Prostate gland (tissue), 2 donors: ENCODE data around the gene WARS2. TPM values are rescaled to one million over a fixed set of nuclear protein-coding genes. Genes with fewer than 3 reads are reported as not detected.

Experiments
- DNase-seq: peaks from one replicate; pipeline ENCODE4 v3.0.0-alpha.2; 2019; ENCODE audit warnings: low spot score
- H3K27ac ChIP-seq, 2 donors: fragments of 200-600 bp; sonication (generic); 2 replicates each; pipeline ENCODE4 v1.5.1; 2017 to 2019
- H3K27me3 ChIP-seq: fragments of 200-600 bp; sonication (generic); replicated peaks from 2 replicates; pipeline ENCODE4 v1.5.1; 2019; ENCODE audit not compliant: insufficient read depth
- H3K36me3 ChIP-seq, 2 donors: fragments of 200-600 bp; sonication (generic); 1 replicate in 1 of 2; 2 replicates in 1 of 2; pipeline versions ENCODE4 v1.5.1 to v1.8.1; 2017 to 2019
- H3K4me1 ChIP-seq: fragments of 200-600 bp; sonication (generic); replicated peaks from 2 replicates; pipeline ENCODE4 v1.5.1; 2019
- H3K4me3 ChIP-seq, 2 donors: fragments of 200-600 bp; sonication (generic); 2 replicates each; pipeline ENCODE4 v1.5.1; 2017 to 2019
- H3K9me3 ChIP-seq: fragments of 200-600 bp; sonication (generic); 2 replicates; pipeline ENCODE4 v1.5.1; 2017
- POLR2A ChIP-seq: fragments of 450-650 bp; IDR thresholded peaks from one replicate; pipeline ENCODE4 v1.6.1; 2016; ENCODE audit warnings: antibody characterized with exemption, mild to moderate bottlenecking
- POLR2AphosphoS5 ChIP-seq: sonication (generic); formaldehyde crosslinking; IDR thresholded peaks from one replicate; pipeline ENCODE4 v1.6.1; 2017; ENCODE audit warnings: antibody characterized with exemption
- WGBS: methylation state at CpG from one replicate; pipeline ENCODE4 v1.1.5; 2018; 5-methylcytosine and 5-hydroxymethylcytosine counted together
- intact Hi-C: fragments of 100-400 bp; cut with DNase I; formaldehyde crosslinking; loops from one replicate; pipeline ENCODE4 v1.14.2; 2022
- total RNA-seq, 2 donors: library from RNA; depleted of rRNA; stranded (reverse); fragments of >200 nt; gene quantifications; one replicate each; pipeline ENCODE4 v1.1.0, GENCODE V29; 2016
- TF ChIP-seq, protein P1 (sequence below), 4 experiments: fragments of 200-600 bp in 2 of 4; fragments of 450-650 bp in 2 of 4; sonication (generic) in 2 of 4; IDR thresholded peaks; 1 replicate in 3 of 4; 2 replicates in 1 of 4; pipeline ENCODE4 v1.5.1; 2016 to 2019; ENCODE audit warnings: antibody characterized with exemption in 4 of 4, mild to moderate bottlenecking in 2 of 4, moderate library complexity in 2 of 4

The WARS2 gene
- total RNA-seq, 2 donors from 2014 or later: 15.6 to 22.0 TPM

DNA sequence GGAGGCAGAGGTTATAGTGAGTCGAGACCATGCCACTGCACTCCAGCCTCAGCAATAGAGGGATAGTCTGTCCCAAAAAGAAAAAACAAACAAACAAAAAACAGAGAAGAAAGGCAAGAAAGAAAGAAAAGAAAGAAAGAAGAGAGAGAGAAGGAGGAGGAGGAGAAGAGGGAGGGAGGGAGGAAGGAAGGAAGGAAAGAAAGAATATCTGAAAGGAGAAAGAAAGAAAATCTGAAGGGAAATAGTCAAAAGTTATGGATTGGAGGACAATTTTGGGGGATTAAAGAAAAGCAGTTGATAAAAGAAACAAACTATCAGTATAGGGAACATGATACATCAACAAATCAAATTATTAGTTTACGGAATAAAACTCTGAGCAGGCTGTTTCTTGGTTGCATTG, 84.9 kb downstream of the WARS2 start:
- no peaks in the 10 kb centered on the region for H3K9me3 ChIP-seq
- no peaks in the 10 kb centered on the region for H3K36me3 ChIP-seq
- no peak for TF ChIP-seq POLR2A
- no peak for TF ChIP-seq POLR2AphosphoS5
- TF ChIP-seq, protein P1, sequence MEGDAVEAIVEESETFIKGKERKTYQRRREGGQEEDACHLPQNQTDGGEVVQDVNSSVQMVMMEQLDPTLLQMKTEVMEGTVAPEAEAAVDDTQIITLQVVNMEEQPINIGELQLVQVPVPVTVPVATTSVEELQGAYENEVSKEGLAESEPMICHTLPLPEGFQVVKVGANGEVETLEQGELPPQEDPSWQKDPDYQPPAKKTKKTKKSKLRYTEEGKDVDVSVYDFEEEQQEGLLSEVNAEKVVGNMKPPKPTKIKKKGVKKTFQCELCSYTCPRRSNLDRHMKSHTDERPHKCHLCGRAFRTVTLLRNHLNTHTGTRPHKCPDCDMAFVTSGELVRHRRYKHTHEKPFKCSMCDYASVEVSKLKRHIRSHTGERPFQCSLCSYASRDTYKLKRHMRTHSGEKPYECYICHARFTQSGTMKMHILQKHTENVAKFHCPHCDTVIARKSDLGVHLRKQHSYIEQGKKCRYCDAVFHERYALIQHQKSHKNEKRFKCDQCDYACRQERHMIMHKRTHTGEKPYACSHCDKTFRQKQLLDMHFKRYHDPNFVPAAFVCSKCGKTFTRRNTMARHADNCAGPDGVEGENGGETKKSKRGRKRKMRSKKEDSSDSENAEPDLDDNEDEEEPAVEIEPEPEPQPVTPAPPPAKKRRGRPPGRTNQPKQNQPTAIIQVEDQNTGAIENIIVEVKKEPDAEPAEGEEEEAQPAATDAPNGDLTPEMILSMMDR (IDR thresholded peaks at IDR 0.05): no peak
- no peaks in the 10 kb centered on the region for H3K27me3 ChIP-seq
- no peak for DNase-seq
- 97% methylated on average over 2 of the region's 2 CpGs for WGBS
- intact Hi-C loops: no loop called here
- H3K4me1 ChIP-seq: no peaks in the 10 kb centered on the region
- H3K4me3 ChIP-seq: no peak overlapping the region
- no peak overlapping the region for H3K27ac ChIP-seq

DNA sequence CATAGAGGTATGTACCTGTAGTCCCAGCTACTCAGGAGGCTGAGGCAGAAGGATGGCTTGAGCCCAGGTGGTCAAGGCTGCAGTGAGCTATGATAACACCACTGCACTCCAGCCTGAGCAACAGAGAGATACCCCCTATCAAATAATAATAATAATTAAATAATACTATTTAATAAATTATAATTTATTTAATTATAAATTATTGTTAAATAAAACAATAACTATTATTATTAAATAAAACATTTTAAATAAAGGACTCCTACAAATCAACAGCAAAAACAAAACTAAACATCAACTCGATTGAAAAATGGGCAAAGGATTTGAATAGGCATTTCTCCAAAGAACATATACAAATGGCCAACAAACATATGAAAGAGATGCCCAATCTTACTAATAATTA, 86.5 kb downstream of the WARS2 start:
- Histone ChIP-seq H3K27me3 (no peaks in the 10 kb centered on the region), H3K36me3 (no peaks in the 10 kb centered on the region), H3K4me1 (no peaks in the 10 kb centered on the region), H3K27ac (no peak overlapping the region), H3K4me3 (no peak overlapping the region), H3K9me3 (no peaks in the 10 kb centered on the region)
- WGBS: 98% methylated on average over 1 of the region's 1 CpG
- intact Hi-C loops: no loop called here
- no peak for DNase-seq
- TF ChIP-seq, protein P1 (IDR thresholded peaks at IDR 0.05): no peak
- TF ChIP-seq POLR2AphosphoS5: no peak
- no peak for TF ChIP-seq POLR2A

DNA sequence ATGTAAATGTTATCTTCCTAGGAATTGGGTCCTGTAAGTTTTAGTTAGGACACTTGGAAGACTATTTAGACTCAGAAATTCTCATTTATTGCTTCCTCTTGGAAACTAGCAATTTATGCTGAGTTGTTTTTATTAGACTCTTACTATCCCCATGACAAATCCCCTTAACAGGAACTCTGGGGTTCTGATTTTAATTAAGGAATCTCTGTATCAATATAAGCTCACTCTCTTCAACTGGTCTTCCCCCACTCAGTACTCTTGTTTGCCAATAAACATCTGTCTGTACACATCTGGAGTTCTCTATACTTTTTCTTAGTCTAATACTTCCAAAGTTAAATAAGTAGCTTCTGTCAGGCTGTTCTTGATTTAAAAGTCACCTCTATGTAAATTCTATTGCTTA, 88.2 kb downstream of the WARS2 start:
- Histone ChIP-seq H3K36me3 (no peaks in the 10 kb centered on the region), H3K4me1 (no peaks in the 10 kb centered on the region), H3K4me3 (no peak overlapping the region), H3K27me3 (no peaks in the 10 kb centered on the region), H3K9me3 (no peaks in the 10 kb centered on the region), H3K27ac (peak overlapping the region in 1 of 2 donors; percentile 70)
- DNase-seq: no peak
- TF ChIP-seq, protein P1 (IDR thresholded peaks at IDR 0.05): no peak
- TF ChIP-seq POLR2AphosphoS5: no peak
- intact Hi-C loops: no loop called here

DNA sequence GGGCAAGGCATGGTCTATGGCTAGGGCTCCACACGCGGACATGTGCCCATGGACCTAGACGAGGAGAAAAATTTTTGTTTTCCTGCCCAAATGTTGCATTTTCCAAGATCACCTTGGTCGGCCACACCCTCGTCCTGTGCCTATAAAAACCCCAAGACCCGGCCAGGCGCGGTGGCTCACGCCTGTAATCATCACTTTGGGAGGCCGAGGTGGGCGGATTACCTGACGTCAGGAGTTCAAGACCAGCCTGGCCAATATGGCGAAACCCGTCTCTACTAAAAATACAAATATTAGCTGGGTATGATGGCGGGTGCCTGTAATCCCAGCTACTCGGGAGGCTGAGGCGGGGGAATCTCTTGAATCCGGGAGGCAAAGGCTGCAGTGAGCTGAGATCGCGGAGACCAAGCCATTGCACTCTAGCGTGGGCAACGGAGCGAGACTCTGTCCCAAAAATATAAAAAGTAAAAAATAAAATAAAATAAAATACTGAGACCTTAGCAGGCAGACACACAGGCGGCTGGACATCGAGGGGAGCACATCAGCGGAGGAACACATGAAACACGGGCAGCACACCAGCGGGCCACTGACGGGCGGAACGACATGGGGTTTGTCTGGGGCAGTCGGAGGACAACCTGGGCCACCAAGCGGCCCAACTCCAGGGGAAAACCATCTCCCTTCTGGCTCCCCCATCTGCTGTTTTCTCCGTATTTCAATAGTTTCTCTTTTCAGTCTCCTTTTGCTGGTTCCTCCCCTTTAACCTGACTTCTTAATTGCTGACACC, 91.6 kb downstream of the WARS2 start:
- Histone ChIP-seq H3K27me3 (no peaks in the 10 kb centered on the region), H3K36me3 (no peaks in the 10 kb centered on the region), H3K9me3 (no peaks in the 10 kb centered on the region), H3K4me1 (no peaks in the 10 kb centered on the region), H3K27ac (no peak overlapping the region), H3K4me3 (no peak overlapping the region)
- DNase-seq: no peak
- intact Hi-C loops: no loop called here
- TF ChIP-seq POLR2AphosphoS5 (no peak), POLR2A (no peak)
- TF ChIP-seq, protein P1 (IDR thresholded peaks at IDR 0.05): no peak
- 96% methylated on average over 34 of the region's 34 CpGs for WGBS

DNA sequence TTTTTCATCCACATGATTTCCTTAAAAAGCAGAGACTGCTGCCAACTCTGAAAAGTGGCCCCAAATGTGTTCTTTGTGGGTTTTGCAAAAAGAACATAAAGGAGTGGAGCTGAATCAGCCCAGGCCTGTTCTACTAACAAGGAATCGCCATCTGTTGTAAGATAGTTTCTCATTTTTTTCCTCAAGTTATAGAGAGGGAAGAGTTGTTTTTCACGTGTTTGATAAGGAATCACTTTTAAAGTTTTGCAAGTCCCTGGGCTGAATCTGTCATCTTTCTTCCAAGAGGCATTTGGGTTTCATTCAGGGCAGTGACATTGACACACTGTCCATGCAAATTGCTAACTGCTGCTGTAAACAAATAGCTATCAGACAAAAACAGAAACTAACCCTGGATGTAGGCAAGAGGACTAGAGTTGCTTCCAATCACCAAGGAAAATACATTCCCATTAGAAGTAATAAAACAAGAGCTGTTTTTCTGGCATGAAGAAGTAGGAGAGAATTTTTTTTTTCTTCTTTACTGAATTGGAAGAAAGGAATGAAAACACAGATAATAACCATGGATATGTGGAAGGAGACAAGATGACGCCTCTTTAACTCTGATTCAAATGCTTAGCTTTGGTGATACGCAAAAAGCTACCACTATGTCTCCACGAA, 93.5 kb downstream of the WARS2 start:
- TF ChIP-seq, protein P1 (IDR thresholded peaks at IDR 0.05): no peak
- Histone ChIP-seq H3K36me3 (no peaks in the 10 kb centered on the region), H3K9me3 (no peaks in the 10 kb centered on the region), H3K4me1 (no peaks in the 10 kb centered on the region), H3K27ac (no peak overlapping the region), H3K4me3 (no peak overlapping the region), H3K27me3 (no peaks in the 10 kb centered on the region)
- 45% methylated on average over 5 of the region's 5 CpGs for WGBS
- intact Hi-C loops: no loop called here
- DNase-seq: no peak
